Retinal pigment epithelial cell (primary cell): ENCODE data around the gene F8.
"Not testable (repeated sequence)": the region's sequence is repeated elsewhere in the genome, so short reads cannot be mapped to it uniquely, and the experiment has no call there.

Experiments used
- DNase-seq: peaks from one replicate; pipeline ENCODE4 v3.0.0-alpha.2; 2010; ENCODE audit warnings: low read depth
- H3K4me3 ChIP-seq: 2 replicates; pipeline ENCODE4 v1.5.1; 2011; ENCODE audit warnings: mild to moderate bottlenecking, low read length, control low read depth, moderate library complexity
- TF ChIP-seq, protein P1 (sequence below): conservative IDR thresholded peaks from 2 replicates; pipeline ENCODE4 v1.5.1; 2011; ENCODE audit warnings: low read depth, low read length, control low read depth, inconsistent platforms

F8 gene

DNA sequence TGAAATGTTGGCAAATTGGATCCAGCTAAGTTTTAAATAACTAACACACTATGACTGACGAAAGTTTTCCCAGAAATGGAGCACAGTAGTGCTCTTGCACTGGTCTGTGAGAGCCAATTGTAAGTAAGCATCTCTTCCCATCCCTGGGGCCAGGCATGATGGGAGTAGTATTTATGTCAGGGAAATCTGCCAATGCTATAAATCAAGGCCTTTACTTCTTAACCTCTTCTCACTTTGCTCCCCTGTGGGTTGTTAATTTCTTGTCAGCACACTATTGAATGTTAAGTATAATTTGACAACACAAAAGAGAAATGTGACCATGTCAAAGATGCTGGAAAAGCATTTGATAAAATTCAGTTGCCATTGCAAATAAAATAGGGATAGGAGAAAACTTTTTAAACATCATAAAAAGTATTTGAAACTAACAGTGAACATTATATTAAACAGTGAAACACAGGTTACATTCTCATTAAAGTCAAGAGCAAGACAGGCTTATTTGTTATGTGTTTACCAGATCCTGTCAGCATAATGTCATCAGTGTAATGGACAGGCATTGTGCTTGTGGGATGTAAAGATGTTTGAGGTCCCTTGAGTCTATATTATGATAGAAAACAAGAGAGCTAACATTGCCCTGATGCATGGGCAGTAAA is 131.4 kb downstream of the F8 start:
- TF ChIP-seq, protein P1, sequence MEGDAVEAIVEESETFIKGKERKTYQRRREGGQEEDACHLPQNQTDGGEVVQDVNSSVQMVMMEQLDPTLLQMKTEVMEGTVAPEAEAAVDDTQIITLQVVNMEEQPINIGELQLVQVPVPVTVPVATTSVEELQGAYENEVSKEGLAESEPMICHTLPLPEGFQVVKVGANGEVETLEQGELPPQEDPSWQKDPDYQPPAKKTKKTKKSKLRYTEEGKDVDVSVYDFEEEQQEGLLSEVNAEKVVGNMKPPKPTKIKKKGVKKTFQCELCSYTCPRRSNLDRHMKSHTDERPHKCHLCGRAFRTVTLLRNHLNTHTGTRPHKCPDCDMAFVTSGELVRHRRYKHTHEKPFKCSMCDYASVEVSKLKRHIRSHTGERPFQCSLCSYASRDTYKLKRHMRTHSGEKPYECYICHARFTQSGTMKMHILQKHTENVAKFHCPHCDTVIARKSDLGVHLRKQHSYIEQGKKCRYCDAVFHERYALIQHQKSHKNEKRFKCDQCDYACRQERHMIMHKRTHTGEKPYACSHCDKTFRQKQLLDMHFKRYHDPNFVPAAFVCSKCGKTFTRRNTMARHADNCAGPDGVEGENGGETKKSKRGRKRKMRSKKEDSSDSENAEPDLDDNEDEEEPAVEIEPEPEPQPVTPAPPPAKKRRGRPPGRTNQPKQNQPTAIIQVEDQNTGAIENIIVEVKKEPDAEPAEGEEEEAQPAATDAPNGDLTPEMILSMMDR, result no peak
- DNase-seq, result no peak

DNA sequence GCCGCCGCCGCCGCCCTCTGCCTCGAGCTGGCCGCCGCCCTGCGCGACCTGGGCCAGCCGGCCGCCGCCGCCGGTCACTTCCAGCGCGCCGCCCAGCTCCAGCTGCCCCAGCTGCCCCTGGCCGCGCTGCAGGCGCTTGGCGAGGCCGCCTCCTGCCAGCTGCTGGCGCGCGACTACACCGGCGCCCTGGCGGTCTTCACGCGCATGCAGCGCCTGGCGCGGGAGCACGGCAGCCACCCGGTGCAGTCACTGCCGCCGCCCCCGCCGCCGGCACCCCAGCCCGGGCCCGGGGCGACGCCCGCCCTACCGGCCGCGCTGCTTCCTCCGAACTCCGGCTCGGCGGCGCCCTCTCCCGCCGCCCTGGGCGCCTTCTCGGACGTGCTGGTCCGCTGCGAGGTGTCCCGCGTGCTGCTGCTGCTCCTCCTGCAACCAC is 135.7 kb downstream of the F8 start:
- not testable (repeated sequence) for DNase-seq, H3K4me3 ChIP-seq

More for the DNA sequence above, 131.4 kb downstream of the F8 start:
- no peak overlapping the region for H3K4me3 ChIP-seq

DNA sequence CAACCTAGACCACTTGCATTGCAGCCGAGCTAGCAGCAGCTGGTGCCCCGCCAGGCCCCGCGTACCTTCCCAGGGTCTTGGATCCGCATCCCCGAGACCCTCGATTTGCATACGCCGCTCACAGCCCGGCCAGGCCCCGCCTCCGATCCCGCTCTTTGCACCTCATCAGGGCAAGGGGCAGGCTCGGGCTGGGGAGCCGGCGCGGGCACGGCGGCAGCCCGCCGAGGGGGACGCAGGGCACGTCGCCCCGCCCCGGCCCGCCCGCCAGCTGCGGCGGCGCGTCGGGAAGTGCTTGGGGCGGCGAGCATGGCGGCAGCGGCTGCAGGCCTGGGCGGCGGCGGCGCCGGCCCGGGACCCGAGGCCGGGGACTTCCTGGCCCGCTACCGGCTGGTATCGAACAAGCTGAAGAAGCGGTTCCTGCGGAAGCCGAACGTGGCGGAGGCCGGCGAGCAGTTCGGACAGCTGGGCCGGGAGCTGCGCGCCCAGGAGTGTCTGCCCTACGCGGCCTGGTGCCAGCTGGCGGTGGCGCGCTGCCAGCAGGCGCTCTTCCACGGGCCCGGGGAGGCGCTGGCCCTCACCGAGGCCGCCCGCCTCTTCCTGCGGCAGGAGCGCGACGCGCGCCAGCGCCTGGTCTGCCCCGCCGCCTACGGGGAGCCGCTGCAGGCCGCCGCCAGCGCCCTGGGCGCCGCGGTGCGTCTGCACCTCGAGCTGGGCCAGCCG is 136.3 kb downstream of the F8 start, which contains the start of gene F8A1:
Gene F8A1, plus strand, starts transcription at position 287 of the 720 bp plus-strand sequence. Its CDS starts 20 bp downstream, at position 307.
- not testable (repeated sequence) for H3K4me3 ChIP-seq, DNase-seq

DNA sequence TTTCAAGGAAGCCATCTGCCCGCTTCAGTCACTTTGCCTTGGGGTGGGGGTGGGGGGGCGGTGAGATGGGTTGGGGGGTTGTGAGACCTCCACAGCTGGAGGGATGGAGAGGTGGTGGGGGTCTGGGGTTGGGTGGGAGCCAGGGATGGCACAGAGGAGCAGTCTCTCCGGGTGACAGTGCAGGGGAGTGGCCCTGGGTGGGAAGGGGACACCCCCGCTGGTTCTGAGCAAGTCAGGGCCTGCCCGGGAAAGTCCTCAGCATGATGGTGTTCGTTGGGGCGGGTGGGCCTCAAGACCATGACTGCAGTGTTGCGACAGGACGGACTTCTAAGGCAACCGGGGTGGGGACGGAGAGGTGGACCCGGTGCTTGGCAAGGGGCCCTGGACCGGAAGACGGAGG is 137.0 kb downstream of the F8 start:
- not testable (repeated sequence) for DNase-seq, H3K4me3 ChIP-seq

DNA sequence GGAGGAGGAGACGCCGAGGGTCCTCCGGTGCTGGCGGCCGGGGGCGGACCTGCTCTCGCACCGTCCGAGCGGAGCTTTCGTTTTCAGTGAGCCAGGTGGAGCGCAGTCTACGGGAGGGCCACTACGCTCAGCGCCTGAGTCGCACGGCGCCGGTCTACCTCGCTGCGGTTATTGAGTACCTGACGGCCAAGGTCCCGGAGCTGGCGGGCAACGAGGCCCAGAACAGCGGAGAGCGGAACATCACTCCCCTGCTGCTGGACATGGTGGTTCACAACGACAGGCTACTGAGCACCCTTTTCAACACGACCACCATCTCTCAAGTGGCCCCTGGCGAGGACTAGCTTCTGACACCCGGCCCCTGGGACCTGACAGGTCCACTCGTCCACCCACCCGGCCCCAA is 137.5 kb downstream of the F8 start:
- DNase-seq, result not testable (repeated sequence)

DNA sequence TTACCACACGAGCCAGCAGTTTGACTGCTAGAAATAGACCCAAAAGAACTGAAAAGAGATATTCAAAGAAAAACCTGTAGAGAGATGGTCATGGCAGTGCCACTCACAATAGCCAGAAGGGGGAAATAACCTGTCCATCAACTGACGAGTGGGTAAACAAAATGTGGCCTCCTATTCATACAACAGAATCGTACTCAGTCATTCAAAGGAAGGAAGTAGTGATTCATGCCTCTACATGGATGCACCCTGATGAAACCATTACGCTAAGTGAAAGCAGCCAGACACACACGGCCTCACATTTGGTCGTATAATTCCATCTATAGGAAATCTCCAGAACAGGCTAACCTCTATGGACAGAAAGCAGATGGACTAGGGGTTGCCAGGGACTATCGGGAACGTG is 138.5 kb downstream of the F8 start:
- DNase-seq, H3K4me3 ChIP-seq: not testable (repeated sequence)

More for the DNA sequence above, 137.5 kb downstream of the F8 start:
- H3K4me3 ChIP-seq, result not testable (repeated sequence)

DNA sequence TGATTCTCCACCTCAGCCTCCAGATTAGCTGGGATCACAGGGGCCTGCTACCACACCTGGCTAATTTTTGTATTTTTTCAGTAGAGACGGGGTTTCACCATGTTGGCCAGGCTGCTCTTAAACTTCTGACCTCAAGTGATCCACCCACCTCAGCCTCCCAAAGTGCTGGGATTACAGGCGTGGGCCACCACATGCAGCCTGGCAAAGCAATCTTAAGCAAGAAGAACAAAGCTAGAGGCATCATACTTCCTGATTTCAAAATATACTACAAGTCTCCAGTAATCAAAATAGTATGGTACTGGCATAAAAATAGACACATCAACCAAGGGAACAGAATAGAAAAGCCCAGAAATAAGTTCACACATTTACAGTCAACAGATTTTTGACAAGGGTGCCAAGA is 149.2 kb downstream of the F8 start:
- TF ChIP-seq, protein P1, result no peak
- no peak for DNase-seq
- H3K4me3 ChIP-seq, result no peak overlapping the region

DNA sequence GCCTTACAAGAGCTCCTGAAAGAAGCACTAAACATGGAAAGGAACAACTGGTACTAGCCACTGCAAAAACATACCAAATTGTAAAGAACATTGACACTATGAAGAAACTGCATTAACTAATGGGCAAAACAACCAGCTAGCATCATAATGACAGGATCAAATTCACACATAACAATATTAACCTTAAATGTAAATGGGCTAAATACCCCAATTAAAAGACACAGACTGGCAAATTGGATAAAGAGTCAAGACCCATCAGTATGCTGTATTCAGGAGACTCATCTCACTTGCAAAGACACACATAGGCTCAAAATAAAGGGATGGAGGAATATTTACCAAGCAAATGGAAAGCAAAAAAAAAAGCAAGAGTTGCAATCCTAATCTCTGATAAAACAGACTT is 154.0 kb downstream of the F8 start:
- H3K4me3 ChIP-seq, DNase-seq: not testable (repeated sequence)

DNA sequence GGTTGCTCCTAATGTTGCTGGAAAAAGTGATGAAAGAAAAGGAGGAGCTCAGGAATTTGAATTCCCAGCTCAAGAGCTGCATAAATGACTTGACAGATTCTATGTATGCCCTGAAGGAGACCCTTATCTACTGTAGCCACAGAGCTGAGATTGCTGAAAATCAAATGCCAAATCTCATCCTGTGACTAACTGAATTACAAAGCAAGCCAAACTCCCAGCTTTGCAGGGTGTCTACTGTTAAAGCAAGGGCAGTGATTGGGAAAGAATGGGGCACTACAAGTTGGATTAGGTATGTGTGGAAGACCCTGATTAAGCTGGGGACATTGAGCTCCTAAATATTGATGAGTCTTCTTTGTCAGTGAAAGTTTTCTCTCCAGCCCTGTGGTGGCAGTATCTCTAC is 167.3 kb downstream of the F8 start:
- DNase-seq, result no peak
- TF ChIP-seq, protein P1, result no peak

DNA sequence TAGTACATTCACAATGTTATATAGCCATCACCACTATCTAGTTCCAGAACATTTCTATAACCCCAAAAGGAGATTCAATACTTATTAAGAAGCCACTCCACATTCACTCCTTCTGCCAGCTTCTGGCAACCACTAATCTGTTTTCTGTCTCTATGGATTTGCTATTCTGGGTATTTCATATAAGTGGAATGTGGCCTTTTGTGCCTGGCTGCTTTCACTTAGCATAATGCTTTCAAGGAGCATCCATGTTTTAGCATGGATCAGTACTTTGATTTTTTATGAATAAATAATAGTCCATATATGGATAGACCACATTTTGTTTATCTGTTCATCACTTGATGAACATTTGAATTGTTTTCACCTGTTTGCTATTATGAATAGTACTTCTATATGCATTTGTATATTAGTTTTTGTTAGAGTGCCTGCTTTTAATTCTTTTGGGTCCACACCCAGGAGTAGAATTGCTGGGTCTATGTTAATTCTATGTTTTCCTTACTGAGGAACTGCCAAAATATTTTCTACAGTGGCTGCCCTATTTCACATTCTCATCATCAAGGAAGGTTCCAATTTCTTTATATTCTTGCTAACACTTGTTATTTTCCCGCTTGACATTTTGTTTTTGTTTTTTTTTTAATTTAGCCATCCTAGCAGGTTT is 171.4 kb downstream of the F8 start:
- TF ChIP-seq, protein P1, result no peak
- DNase-seq, result no peak
- H3K4me3 ChIP-seq, result no peak overlapping the region

More for the DNA sequence above, 167.3 kb downstream of the F8 start:
- no peak overlapping the region for H3K4me3 ChIP-seq
